Endothelial cell of umbilical vein (primary cell): ENCODE results near the gene EML6. TPM values are rescaled to one million over a fixed set of nuclear protein-coding genes. Genes with fewer than 3 reads are reported as not detected.

Experiments
- BruUV-seq: library from RNA; stranded (reverse); fragments of 400-500 nt; replicated peaks from 2 replicates; lab custom pipeline; 2021; lab: Mats Ljungman, UMichigan
- CTCF ChIA-PET: fragments of 300-600, 350-600 bp; sonication (Branson Sonifier 250); formaldehyde crosslinking; loops from one replicate; lab custom pipeline; 2021; ENCODE audit warnings: antibody characterized with exemption, inconsistent platforms; lab: Charles Lee
- POLR2A ChIA-PET: fragments of 300-600, 350-600 bp; sonication (Branson Sonifier 250); formaldehyde crosslinking; loops from one replicate; lab custom pipeline; 2021; ENCODE audit warnings: antibody characterized with exemption, inconsistent platforms; lab: Charles Lee
- DNase-seq: peaks from one replicate; pipeline ENCODE4 v3.0.0-alpha.2; 2011; ENCODE audit warnings: low read depth, low spot score
- FAIRE-seq: peaks from 2 replicates; lab custom pipeline; 2011; peaks lifted over from hg19 to GRCh38; lab: Jason Lieb, UNC
- H2AFZ ChIP-seq: 2 replicates; pipeline ENCODE4 v1.6.0; 2012; ENCODE audit warnings: low read depth, low read length, control low read depth, inconsistent platforms
- H3K27ac ChIP-seq: 2 replicates; pipeline ENCODE4 v1.5.1; 2011; ENCODE audit warnings: low read depth, mild to moderate bottlenecking, control low read depth, low read length, moderate library complexity; ENCODE audit not compliant: insufficient read depth
- H3K27me3 ChIP-seq, 2 experiments: 2 replicates each; pipeline versions ENCODE4 v1.6.0 to v1.6.1; 2011; ENCODE audit warnings: low read length in 2 of 2, mixed read lengths in 1 of 2; ENCODE audit not compliant: control insufficient read depth in 2 of 2, insufficient read depth in 2 of 2
- H3K36me3 ChIP-seq, 2 experiments: 2 replicates in 1 of 2; 3 replicates in 1 of 2; pipeline ENCODE4 v1.5.1; 2011; ENCODE audit warnings: low read length in 2 of 2, mild to moderate bottlenecking in 1 of 2, moderate library complexity in 1 of 2; ENCODE audit not compliant: control insufficient read depth in 2 of 2, insufficient read depth in 2 of 2; ENCODE audit errors: extremely low read depth in 1 of 2
- H3K4me1 ChIP-seq: 3 replicates; pipeline ENCODE4 v1.5.1; 2011; ENCODE audit warnings: mild to moderate bottlenecking, low read length; ENCODE audit not compliant: control insufficient read depth, insufficient read depth; ENCODE audit errors: extremely low read depth
- H3K4me2 ChIP-seq: 2 replicates; pipeline ENCODE4 v1.6.1; 2011; ENCODE audit warnings: low read length, control low read depth, mixed read lengths; ENCODE audit not compliant: insufficient read depth
- H3K4me3 ChIP-seq, 3 experiments: fragments of 200-600 bp in 1 of 3; sonication (generic), shearing (Covaris generic) in 1 of 3; replicated peaks in 1 of 3; 2 replicates each; pipeline ENCODE4 v1.5.1; 2011 to 2016; ENCODE audit warnings: control low read depth in 3 of 3, low read length in 3 of 3, mild to moderate bottlenecking in 2 of 3, inconsistent platforms in 1 of 3, low read depth in 1 of 3, moderate library complexity in 1 of 3; ENCODE audit not compliant: insufficient read depth in 1 of 3
- H3K79me2 ChIP-seq: 2 replicates; pipeline ENCODE4 v1.6.0; 2012; ENCODE audit warnings: low read length, inconsistent platforms; ENCODE audit not compliant: control insufficient read depth, insufficient read depth
- H3K9ac ChIP-seq: replicated peaks from 2 replicates; pipeline ENCODE3; 2011; ENCODE audit warnings: low read length, control low read depth; ENCODE audit not compliant: insufficient read depth; ENCODE audit errors: extremely low read depth
- H3K9me1 ChIP-seq: replicated peaks from 3 replicates; pipeline ENCODE4 v1.6.0; 2011; ENCODE audit warnings: mild to moderate bottlenecking, low read length; ENCODE audit not compliant: control insufficient read depth, insufficient read depth; ENCODE audit errors: extremely low read depth
- H3K9me3 ChIP-seq: replicated peaks from 2 replicates; pipeline ENCODE4 v1.5.1; 2012; ENCODE audit warnings: low read length, inconsistent platforms; ENCODE audit not compliant: control insufficient read depth, insufficient read depth
- H4K20me1 ChIP-seq: replicated peaks from 2 replicates; pipeline ENCODE3; 2011; ENCODE audit warnings: mild to moderate bottlenecking, low read length; ENCODE audit not compliant: control insufficient read depth, insufficient read depth; ENCODE audit errors: extremely low read depth
- EZH2 ChIP-seq: IDR thresholded peaks from 2 replicates; pipeline ENCODE4 v1.6.1; 2012; ENCODE audit warnings: borderline replicate concordance, low read depth, mild to moderate bottlenecking, moderate library complexity, low read length, inconsistent platforms; ENCODE audit not compliant: severe bottlenecking
- FOS ChIP-seq: IDR thresholded peaks from 2 replicates; pipeline ENCODE4 v1.6.1; 2011; ENCODE audit warnings: mild to moderate bottlenecking, low read length, moderate library complexity, borderline replicate concordance; ENCODE audit not compliant: insufficient read depth
- GATA2 ChIP-seq: IDR thresholded peaks from 2 replicates; pipeline ENCODE4 v1.7.0; 2011; ENCODE audit warnings: low read depth, mild to moderate bottlenecking, moderate library complexity, mixed read lengths, low read length; ENCODE audit not compliant: insufficient read length, insufficient read depth
- JUN ChIP-seq: IDR thresholded peaks from 2 replicates; pipeline ENCODE4 v1.6.1; 2011; ENCODE audit warnings: borderline replicate concordance, low read depth; ENCODE audit not compliant: insufficient read length, insufficient read depth
- MYC ChIP-seq: IDR thresholded peaks from one replicate; pipeline ENCODE4 v1.6.1; 2011; ENCODE audit warnings: mild to moderate bottlenecking, low read depth, low read length
- POLR2A ChIP-seq: IDR thresholded peaks from 2 replicates; pipeline ENCODE4 v1.6.1; 2012; ENCODE audit warnings: low read depth, mild to moderate bottlenecking, control low read depth, low read length
- POLR2AphosphoS5 ChIP-seq: IDR thresholded peaks from 2 replicates; pipeline ENCODE4 v1.6.1; 2012; ENCODE audit warnings: low read depth, mild to moderate bottlenecking, control low read depth, low read length, moderate library complexity; ENCODE audit not compliant: insufficient read depth
- dilution Hi-C: fragments of 300-500 bp; cut with MboI; formaldehyde crosslinking; loops from one replicate; pipeline ENCODE4 v1.15.0; 2019; ENCODE audit warnings: low sequenced_read_pairs; ENCODE audit not compliant: extremely low pct_ligation_motif_present
- intact Hi-C: fragments of 100-400 bp; cut with micrococcal nuclease; formaldehyde crosslinking; loops from one replicate; pipeline ENCODE4 v1.10.0; 2022
- polyA plus RNA-seq, 4 experiments: library from polyadenylated mRNA; depleted of rRNA in 3 of 4; stranded (reverse) in 3 of 4; unstranded in 1 of 4; fragments of >200 nt; gene quantifications; 2 replicates each; pipeline versions ENCODE4 v1.2.1 to v1.2.3, GENCODE V29; 2011 to 2012; ENCODE audit warnings: missing spikeins in 1 of 4
- total RNA-seq: library from RNA; stranded (reverse); gene quantifications from 2 replicates; pipeline ENCODE4 v1.2.3, GENCODE V29; 2021
- TF ChIP-seq, protein P1 (sequence below): IDR thresholded peaks from 2 replicates; pipeline ENCODE4 v1.6.1; 2011; ENCODE audit not compliant: insufficient read depth, insufficient read length
- TF ChIP-seq, protein P2 (sequence below), 2 donors: IDR thresholded peaks; 1 replicate in 1 of 2; 2 replicates in 1 of 2; pipeline ENCODE4 v1.5.1; 2011; ENCODE audit warnings: low read length in 2 of 2, mild to moderate bottlenecking in 2 of 2, moderate library complexity in 2 of 2, control low read depth in 1 of 2, inconsistent platforms in 1 of 2, low read depth in 1 of 2; ENCODE audit not compliant: insufficient read depth in 1 of 2; ENCODE audit errors: extremely low read depth in 1 of 2

EML6 gene
- total and polyA plus RNA-seq, 2 donors (not counting 3 experiments of a cell fraction or from before 2014, with no cell fraction given), result 0.79 to 2.1 TPM

DNA sequence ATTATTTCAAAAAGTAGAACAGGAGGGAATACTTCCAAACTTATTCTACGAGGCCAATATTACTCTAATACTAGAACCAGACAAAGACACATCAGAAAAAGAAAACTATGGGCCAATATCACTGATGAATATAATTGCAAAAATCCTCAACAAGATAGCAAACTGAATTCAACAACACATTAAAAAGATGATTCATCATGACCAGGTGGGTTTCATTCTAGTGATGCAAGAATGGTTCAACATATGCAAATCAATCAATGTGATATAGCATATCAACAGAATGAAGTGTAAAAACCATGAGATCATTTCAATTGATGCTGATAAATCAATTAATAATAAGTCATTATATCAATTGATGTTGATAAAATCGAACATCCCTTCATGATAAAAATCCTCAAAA, 22.4 kb upstream of the EML6 start:
- H3K9me3 ChIP-seq, result no peaks in the 10 kb centered on the region
- no peak for FAIRE-seq
- no peaks in the 10 kb centered on the region for H3K9me1 ChIP-seq
- H3K27me3 ChIP-seq, result no peaks in the 10 kb centered on the region
- BruUV-seq, result no TSS peak
- intact Hi-C loops (loop anchor here (10.0 kb wide), 2 partner anchors 496 to 1276 kb away; no protein-coding TSS in a partner anchor), dilution Hi-C loops (no loop called here)
- H2AFZ ChIP-seq, result no peak overlapping the region
- H3K9ac ChIP-seq, result no peak overlapping the region
- H3K79me2 ChIP-seq, result no peaks in the 10 kb centered on the region
- no peaks in the 10 kb centered on the region for H3K36me3 ChIP-seq
- H3K27ac ChIP-seq, result no peak overlapping the region
- no peak for DNase-seq
- no peak overlapping the region for H3K4me3 ChIP-seq
- ChIA-PET POLR2A (no interaction called here), CTCF (interaction anchor here (1.1 kb wide), 1 partner anchor 36 kb away, joined by 4 read pairs; no protein-coding TSS in a partner anchor)
- H3K4me1 ChIP-seq, result no peaks in the 10 kb centered on the region
- H3K4me2 ChIP-seq, result no peak overlapping the region
- no peak for TF ChIP-seq JUN
- no peak for TF ChIP-seq MYC
- no peak for TF ChIP-seq POLR2AphosphoS5
- TF ChIP-seq FOS, result no peak
- no peak for TF ChIP-seq POLR2A
- TF ChIP-seq EZH2, result no peak
- TF ChIP-seq GATA2, result no peak
- TF ChIP-seq, protein P1, sequence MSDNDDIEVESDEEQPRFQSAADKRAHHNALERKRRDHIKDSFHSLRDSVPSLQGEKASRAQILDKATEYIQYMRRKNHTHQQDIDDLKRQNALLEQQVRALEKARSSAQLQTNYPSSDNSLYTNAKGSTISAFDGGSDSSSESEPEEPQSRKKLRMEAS, result no peak
- TF ChIP-seq, protein P2, sequence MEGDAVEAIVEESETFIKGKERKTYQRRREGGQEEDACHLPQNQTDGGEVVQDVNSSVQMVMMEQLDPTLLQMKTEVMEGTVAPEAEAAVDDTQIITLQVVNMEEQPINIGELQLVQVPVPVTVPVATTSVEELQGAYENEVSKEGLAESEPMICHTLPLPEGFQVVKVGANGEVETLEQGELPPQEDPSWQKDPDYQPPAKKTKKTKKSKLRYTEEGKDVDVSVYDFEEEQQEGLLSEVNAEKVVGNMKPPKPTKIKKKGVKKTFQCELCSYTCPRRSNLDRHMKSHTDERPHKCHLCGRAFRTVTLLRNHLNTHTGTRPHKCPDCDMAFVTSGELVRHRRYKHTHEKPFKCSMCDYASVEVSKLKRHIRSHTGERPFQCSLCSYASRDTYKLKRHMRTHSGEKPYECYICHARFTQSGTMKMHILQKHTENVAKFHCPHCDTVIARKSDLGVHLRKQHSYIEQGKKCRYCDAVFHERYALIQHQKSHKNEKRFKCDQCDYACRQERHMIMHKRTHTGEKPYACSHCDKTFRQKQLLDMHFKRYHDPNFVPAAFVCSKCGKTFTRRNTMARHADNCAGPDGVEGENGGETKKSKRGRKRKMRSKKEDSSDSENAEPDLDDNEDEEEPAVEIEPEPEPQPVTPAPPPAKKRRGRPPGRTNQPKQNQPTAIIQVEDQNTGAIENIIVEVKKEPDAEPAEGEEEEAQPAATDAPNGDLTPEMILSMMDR (IDR thresholded peaks at IDR 0.05; ENCODE audit: extremely low read depth in 1 of 2, insufficient read depth in 1 of 2, low read depth in 1 of 2, low read length in 2 of 2), result no peak
- H4K20me1 ChIP-seq, result no peaks in the 10 kb centered on the region
